GM12874 (cell line): Measurements from ENCODE around the gene ANXA3.
A peak's percentile ranks its signal among the peaks of the same experiment; 100 is the strongest.

Experiments used
- CTCF ChIP-seq: IDR thresholded peaks from 2 replicates; pipeline ENCODE4 v1.5.1; 2011; ENCODE audit warnings: low read depth, mild to moderate bottlenecking, control low read depth, low read length, moderate library complexity; ENCODE audit not compliant: insufficient read depth

Gene ANXA3

GRCh38 chr4:78610546-78611214, 59.1 kb downstream of the ANXA3 start:
- TF ChIP-seq CTCF = no peak

GRCh38 chr4:78611215-78611558, 59.6 kb downstream of the ANXA3 start:
- TF ChIP-seq CTCF = no peak

- peak; percentile 28; the same call in 1 of the 2 replicates for TF ChIP-seq CTCF
Observed at GRCh38 chr4:78612398-78613178, 61.0 kb downstream of the ANXA3 start.

GRCh38 chr4:78613522-78614321, 62.2 kb downstream of the ANXA3 start:
- no peak for TF ChIP-seq CTCF

- no peak for TF ChIP-seq CTCF
Observed at GRCh38 chr4:78616046-78616498, 64.5 kb downstream of the ANXA3 start.

- no peak for TF ChIP-seq CTCF
Observed at GRCh38 chr4:78618436-78618835, 66.9 kb downstream of the ANXA3 start.

GRCh38 chr4:78621395-78621794, 69.8 kb downstream of the ANXA3 start:
- no peak for TF ChIP-seq CTCF
